SJSA1 (cell line): ENCODE data around the gene NPC1. TPM values are rescaled to one million over a fixed set of nuclear protein-coding genes. Genes with fewer than 3 reads are reported as not detected.

Experiments used
- DNase-seq, 2 experiments: peaks; one replicate each; pipeline ENCODE4 v3.0.0-alpha.2; 2015 to 2020; ENCODE audit warnings: low spot score in 2 of 2, low read depth in 1 of 2
- H3K27ac ChIP-seq: fragments of 250-450 bp; sonication (Bioruptor Pico); 2 replicates; pipeline ENCODE4 v1.5.1; 2020; ENCODE audit warnings: mild to moderate bottlenecking, moderate library complexity
- H3K27me3 ChIP-seq: fragments of 250-450 bp; sonication (Bioruptor Pico); replicated peaks from 2 replicates; pipeline ENCODE4 v1.5.1; 2020; ENCODE audit warnings: mild to moderate bottlenecking, moderate library complexity
- H3K36me3 ChIP-seq: fragments of 250-450 bp; sonication (Bioruptor Pico); 2 replicates; pipeline ENCODE4 v1.5.1; 2020; ENCODE audit warnings: mild to moderate bottlenecking
- H3K4me1 ChIP-seq: fragments of 250-450 bp; sonication (Bioruptor Pico); replicated peaks from 2 replicates; pipeline ENCODE4 v1.6.1; 2021; ENCODE audit warnings: mild to moderate bottlenecking
- H3K4me3 ChIP-seq: fragments of 250-450 bp; sonication (Bioruptor Pico); 2 replicates; pipeline ENCODE4 v1.5.1; 2020; ENCODE audit warnings: mild to moderate bottlenecking
- H3K9me3 ChIP-seq: fragments of 250-450 bp; sonication (Bioruptor Pico); replicated peaks from 2 replicates; pipeline ENCODE4 v1.5.1; 2020; ENCODE audit warnings: mild to moderate bottlenecking
- total RNA-seq: library from RNA; depleted of rRNA; stranded (reverse); fragments of >200 nt; shearing (Covaris generic); gene quantifications from 2 replicates; pipeline ENCODE4 v1.2.3, GENCODE V29; 2014

The NPC1 gene
- total RNA-seq, 1 experiment from 2014 or later: 38.7 TPM

- no peaks in the 10 kb centered on the region for H3K9me3 ChIP-seq
- H3K4me1 ChIP-seq: no peaks in the 10 kb centered on the region
- no peak overlapping the region for H3K4me3 ChIP-seq
- peaks cover 86% of the 10 kb centered on the region for H3K36me3 ChIP-seq
- no peaks in the 10 kb centered on the region for H3K27me3 ChIP-seq
- no peak overlapping the region for H3K27ac ChIP-seq
- no peak for DNase-seq
Measured at GRCh38 chr18:23541349-23542093, 44.8 kb downstream of the NPC1 start.

DNA sequence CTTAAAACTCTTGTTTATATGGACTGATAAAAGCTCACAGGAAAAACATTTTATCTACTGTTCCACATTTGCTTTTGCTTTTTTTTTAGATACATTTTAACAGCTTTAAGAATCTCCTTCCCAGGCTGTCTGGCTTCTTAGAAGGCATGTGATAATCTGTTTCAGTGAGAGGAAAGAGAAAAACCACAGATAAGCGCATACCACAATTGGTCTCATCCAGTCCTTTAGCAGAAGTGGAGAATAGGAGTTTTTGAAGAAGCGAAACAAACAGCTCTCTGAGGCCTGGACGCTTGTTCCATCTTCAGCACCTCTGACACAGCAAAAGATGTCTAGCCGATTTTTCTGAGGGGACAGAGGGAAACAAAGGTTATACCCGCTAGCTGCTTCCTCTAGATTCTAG, 45.4 kb downstream of the NPC1 start:
- Histone ChIP-seq H3K27ac (no peak overlapping the region), H3K36me3 (peaks cover 89% of the 10 kb centered on the region), H3K4me1 (no peaks in the 10 kb centered on the region), H3K4me3 (no peak overlapping the region), H3K9me3 (no peaks in the 10 kb centered on the region), H3K27me3 (no peaks in the 10 kb centered on the region)
- no peak for DNase-seq

- peaks cover 90% of the 10 kb centered on the region for H3K36me3 ChIP-seq
- no peak for DNase-seq
Measured at GRCh38 chr18:23539911-23540525, 46.3 kb downstream of the NPC1 start.

DNA sequence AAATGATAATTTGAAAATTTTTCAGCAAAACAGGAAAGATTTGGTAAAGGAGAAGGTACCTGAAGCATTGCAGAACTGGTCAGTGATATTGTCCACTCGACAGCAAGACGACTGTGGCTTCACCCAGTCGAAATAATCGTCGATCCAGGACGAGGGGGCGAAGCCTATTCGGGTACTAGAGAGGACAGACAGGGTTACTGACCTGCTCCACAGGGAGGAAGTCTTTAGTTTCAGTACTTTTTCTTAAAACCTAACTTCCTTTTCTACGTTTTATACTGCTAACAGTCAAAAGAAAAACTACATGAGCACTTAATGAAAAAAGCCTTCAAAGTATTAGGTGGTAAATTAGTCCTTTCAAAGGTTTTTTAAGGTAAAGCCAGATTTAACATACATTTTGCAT, 47.0 kb downstream of the NPC1 start:
- Histone ChIP-seq H3K4me1 (no peaks in the 10 kb centered on the region), H3K27ac (no peak overlapping the region), H3K36me3 (peaks cover 93% of the 10 kb centered on the region), H3K27me3 (no peaks in the 10 kb centered on the region), H3K9me3 (no peaks in the 10 kb centered on the region), H3K4me3 (no peak overlapping the region)
- no peak for DNase-seq

More at GRCh38 chr18:23539911-23540525, 46.3 kb downstream of the NPC1 start:
- no peak overlapping the region for H3K4me3 ChIP-seq
- no peaks in the 10 kb centered on the region for H3K9me3 ChIP-seq
- no peak overlapping the region for H3K27ac ChIP-seq
- H3K27me3 ChIP-seq: no peaks in the 10 kb centered on the region
- H3K4me1 ChIP-seq: no peaks in the 10 kb centered on the region

GRCh38 chr18:23538870-23539269, 47.4 kb downstream of the NPC1 start:
- no peaks in the 10 kb centered on the region for H3K27me3 ChIP-seq
- DNase-seq: no peak
- H3K36me3 ChIP-seq: peaks cover 93% of the 10 kb centered on the region
- H3K4me3 ChIP-seq: no peak overlapping the region
- no peak overlapping the region for H3K27ac ChIP-seq
- no peaks in the 10 kb centered on the region for H3K9me3 ChIP-seq
- no peaks in the 10 kb centered on the region for H3K4me1 ChIP-seq

DNA sequence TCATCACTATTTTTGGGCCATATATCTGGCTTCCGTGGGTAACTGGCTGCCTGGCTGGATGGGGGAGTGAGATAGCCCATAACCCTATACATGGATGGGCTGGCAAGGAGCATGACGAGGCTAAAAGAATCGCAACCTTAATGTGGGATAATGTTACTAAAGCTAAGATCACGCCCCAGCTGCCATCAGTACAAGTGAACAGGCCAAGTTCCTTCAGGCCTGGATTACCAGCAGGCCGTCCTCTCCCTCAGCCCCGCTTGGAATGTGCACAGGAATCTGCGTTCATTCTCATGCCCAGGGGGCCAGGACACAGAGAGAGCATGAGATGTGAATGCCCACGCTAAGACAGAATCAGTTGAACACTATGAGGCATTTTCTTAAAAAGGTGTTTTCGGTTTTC, 48.3 kb downstream of the NPC1 start:
- Histone ChIP-seq H3K36me3 (peaks cover 97% of the 10 kb centered on the region), H3K4me1 (no peaks in the 10 kb centered on the region)

DNA sequence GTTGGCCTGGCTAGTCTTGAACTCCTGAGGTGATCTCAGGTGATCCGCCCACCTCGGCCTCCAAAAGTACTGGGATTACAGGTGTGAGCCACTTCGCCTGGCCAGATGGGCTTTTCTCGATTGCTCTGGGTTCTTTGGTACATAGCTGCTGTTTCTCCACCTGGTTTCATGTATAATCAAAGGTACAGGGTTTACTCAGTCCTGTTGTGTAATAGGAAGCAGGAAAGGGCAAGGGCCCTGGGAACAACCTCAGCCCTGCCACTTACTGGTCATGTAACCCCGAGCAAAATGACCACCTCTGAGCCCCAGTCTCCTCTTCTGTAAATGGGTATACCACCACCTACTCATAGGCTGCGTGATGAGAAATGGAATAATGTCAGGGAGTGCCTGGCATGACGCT, 49.0 kb downstream of the NPC1 start:
- Histone ChIP-seq H3K4me3 (no peak overlapping the region), H3K36me3 (peaks cover 97% of the 10 kb centered on the region), H3K4me1 (no peaks in the 10 kb centered on the region), H3K27ac (no peak overlapping the region), H3K27me3 (no peaks in the 10 kb centered on the region), H3K9me3 (no peaks in the 10 kb centered on the region)
- no peak for DNase-seq

More for the DNA sequence above, 48.3 kb downstream of the NPC1 start:
- H3K27ac ChIP-seq: no peak overlapping the region
- H3K9me3 ChIP-seq: no peaks in the 10 kb centered on the region
- H3K27me3 ChIP-seq: no peaks in the 10 kb centered on the region
- no peak for DNase-seq
- H3K4me3 ChIP-seq: no peak overlapping the region

- H3K4me1 ChIP-seq: no peaks in the 10 kb centered on the region
- no peak overlapping the region for H3K27ac ChIP-seq
- DNase-seq: no peak
- H3K4me3 ChIP-seq: no peak overlapping the region
- H3K9me3 ChIP-seq: no peaks in the 10 kb centered on the region
- peaks cover 100% of the 10 kb centered on the region for H3K36me3 ChIP-seq
- H3K27me3 ChIP-seq: no peaks in the 10 kb centered on the region
Measured at GRCh38 chr18:23536204-23536603, 50.1 kb downstream of the NPC1 start.

DNA sequence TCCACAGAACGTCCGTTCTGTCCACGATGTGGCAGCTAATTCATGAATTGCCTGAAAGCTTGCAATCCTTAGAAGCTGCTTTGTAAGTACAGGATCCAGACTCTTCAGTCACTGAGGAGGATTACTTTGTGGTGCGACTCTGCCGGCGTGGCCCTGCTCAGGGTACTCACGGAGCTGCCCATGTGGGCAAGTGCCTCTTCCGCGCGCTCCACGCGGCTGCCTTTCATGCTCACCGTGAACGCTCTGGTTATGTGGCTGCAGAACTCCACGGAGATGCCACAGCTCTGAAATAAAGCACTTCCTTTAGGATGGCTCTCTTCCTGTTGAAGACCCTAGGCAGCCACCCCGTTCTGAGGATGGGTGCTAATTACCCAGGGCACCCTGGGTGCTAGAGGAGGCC, 52.0 kb downstream of the NPC1 start:
- no peak overlapping the region for H3K27ac ChIP-seq

GRCh38 chr18:23532848-23533247, 53.5 kb downstream of the NPC1 start:
- peaks cover 100% of the 10 kb centered on the region for H3K36me3 ChIP-seq
- H3K27ac ChIP-seq: no peak overlapping the region
- DNase-seq: no peak
- no peaks in the 10 kb centered on the region for H3K27me3 ChIP-seq
- peaks cover 22% of the 10 kb centered on the region for H3K4me1 ChIP-seq
- H3K4me3 ChIP-seq: no peak overlapping the region
- H3K9me3 ChIP-seq: no peaks in the 10 kb centered on the region

More for the DNA sequence above, 52.0 kb downstream of the NPC1 start:
- no peak for DNase-seq
- Histone ChIP-seq H3K36me3 (peaks cover 100% of the 10 kb centered on the region), H3K4me3 (no peak overlapping the region), H3K27me3 (no peaks in the 10 kb centered on the region), H3K4me1 (peaks cover 11% of the 10 kb centered on the region), H3K9me3 (no peaks in the 10 kb centered on the region)

GRCh38 chr18:23531912-23532311, 54.4 kb downstream of the NPC1 start:
- H3K4me3 ChIP-seq: no peak overlapping the region
- peaks cover 94% of the 10 kb centered on the region for H3K36me3 ChIP-seq

DNA sequence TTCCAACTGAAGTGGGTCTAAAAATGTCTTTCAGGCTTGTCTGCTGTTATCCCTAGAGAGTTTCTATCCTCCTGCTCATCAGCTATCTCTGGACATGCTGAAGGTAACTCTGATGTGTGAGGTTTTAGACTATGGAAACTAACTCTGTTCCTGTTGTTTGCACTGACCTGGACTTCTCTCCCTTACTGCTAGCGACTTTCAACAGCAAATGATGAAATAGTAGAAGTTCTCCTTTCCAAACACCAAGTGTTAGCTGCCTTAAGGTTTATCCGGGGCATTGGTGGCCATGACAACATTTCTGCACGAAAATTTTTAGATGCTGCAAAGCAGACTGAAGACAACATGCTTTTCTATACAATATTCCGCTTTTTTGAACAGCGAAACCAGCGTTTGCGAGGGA, 56.1 kb downstream of the NPC1 start:
- Histone ChIP-seq H3K27ac (peak overlapping the region; percentile 25; the same call in 1 of the 2 replicates), H3K4me3 (no peak overlapping the region), H3K27me3 (no peaks in the 10 kb centered on the region), H3K4me1 (peaks cover 22% of the 10 kb centered on the region), H3K9me3 (no peaks in the 10 kb centered on the region), H3K36me3 (peaks cover 92% of the 10 kb centered on the region)
- DNase-seq: no peak

More at GRCh38 chr18:23531912-23532311, 54.4 kb downstream of the NPC1 start:
- Histone ChIP-seq H3K27ac (no peak overlapping the region), H3K4me1 (peaks cover 22% of the 10 kb centered on the region), H3K9me3 (no peaks in the 10 kb centered on the region), H3K27me3 (no peaks in the 10 kb centered on the region)
- DNase-seq: no peak

DNA sequence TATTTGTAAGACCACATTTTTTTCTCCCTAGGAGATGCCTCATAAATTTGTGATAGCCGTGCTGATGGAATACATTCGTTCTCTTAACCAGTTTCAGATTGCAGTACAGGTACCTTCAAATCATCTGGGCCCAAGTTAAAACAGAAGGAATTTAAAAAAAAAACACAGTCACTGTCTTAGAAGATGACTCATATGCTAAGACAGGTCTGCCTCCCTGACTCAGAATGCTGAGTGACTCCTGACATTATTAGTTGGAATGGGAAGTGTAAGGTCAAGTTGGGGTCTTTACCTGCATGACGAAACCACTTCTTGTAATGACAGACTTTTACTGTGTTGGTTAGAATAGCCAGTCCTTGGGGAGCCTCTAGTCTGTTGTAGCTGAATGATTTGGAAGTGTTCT, 56.7 kb downstream of the NPC1 start:
- Histone ChIP-seq H3K27ac (peak overlapping the region; percentile 25; the same call in 1 of the 2 replicates), H3K4me3 (no peak overlapping the region), H3K27me3 (no peaks in the 10 kb centered on the region), H3K4me1 (peaks cover 22% of the 10 kb centered on the region), H3K9me3 (no peaks in the 10 kb centered on the region), H3K36me3 (peaks cover 86% of the 10 kb centered on the region)
- peak in 1 of 2 experiments; percentile 40 for DNase-seq
